ENCODE results near the gene IL3RA. TPM values are rescaled to one million over a fixed set of nuclear protein-coding genes. Genes with fewer than 3 reads are reported as not detected.
"Not testable (repeated sequence)": the region's sequence is repeated elsewhere in the genome, so short reads cannot be mapped to it uniquely, and the experiment has no call there.

The IL3RA gene
- polyA plus RNA-seq, 1 donor (not counting 4 experiments of a cell fraction or from before 2014, with no cell fraction given): not detected

DNA sequence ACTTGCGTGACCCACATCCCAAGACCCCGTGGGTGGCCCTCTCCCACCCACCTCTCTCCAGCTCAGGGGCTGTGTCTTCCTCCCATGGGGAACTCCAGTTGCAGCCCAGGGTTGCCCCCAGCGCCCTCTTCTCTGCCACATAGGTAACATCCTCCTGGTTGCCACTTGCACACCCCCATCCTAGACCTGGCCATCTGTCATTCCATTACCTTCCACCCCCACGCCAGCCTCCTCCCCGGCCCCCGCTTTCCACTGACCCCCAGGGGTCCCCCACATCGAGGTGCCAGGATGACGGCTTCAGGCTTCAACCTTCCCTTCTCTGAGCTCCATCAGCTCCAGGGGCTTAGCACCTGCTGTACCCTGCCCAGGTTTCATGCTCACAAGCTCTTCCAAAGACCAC, 28.1 kb upstream of the IL3RA start:
- Histone ChIP-seq H3K9me1 (ENCODE audit: control insufficient read depth, extremely low read depth, insufficient read depth, low read length) (no peaks in the 10 kb centered on the region), H3K4me2 (ENCODE audit: control insufficient read depth, extremely low read depth, insufficient read depth, low read depth, low read length) (no peak overlapping the region), H3K79me2 (ENCODE audit: control insufficient read depth, insufficient read depth, low read length) (no peaks in the 10 kb centered on the region), H3K36me3 (ENCODE audit: control insufficient read depth in 2 of 2, extremely low read depth in 1 of 2, insufficient read depth in 2 of 2, low read length in 2 of 2) (no peaks in the 10 kb centered on the region), H3K9ac (ENCODE audit: control insufficient read depth, extremely low read depth, insufficient read depth, low read length) (no peak overlapping the region), H4K20me1 (ENCODE audit: control insufficient read depth, extremely low read depth, insufficient read depth, low read length) (no peaks in the 10 kb centered on the region), H3K4me3 (ENCODE audit: control insufficient read depth in 2 of 3, extremely low read depth in 1 of 3, insufficient read depth in 2 of 3, low read depth in 1 of 3, low read length in 3 of 3) (no peak overlapping the region), H3K4me1 (ENCODE audit: control insufficient read depth, extremely low read depth, insufficient read depth, low read length) (no peaks in the 10 kb centered on the region), H3K27ac (ENCODE audit: control insufficient read depth, insufficient read depth, low read length) (no peak overlapping the region), H3K9me3 (ENCODE audit: control insufficient read depth, low read depth, low read length) (peaks cover 8% of the 10 kb centered on the region), H2AFZ (ENCODE audit: control insufficient read depth, low read length) (no peak overlapping the region), H3K27me3 (ENCODE audit: control insufficient read depth, extremely low read depth, insufficient read depth, low read length) (no peaks in the 10 kb centered on the region)
- FAIRE-seq: no peak
- dilution Hi-C loops (cut with MboI; ENCODE audit: extremely low pct_ligation_motif_present, low sequenced_read_pairs): no loop called here
- no peak for TF ChIP-seq EZH2 (IDR thresholded peaks at IDR 0.05; ENCODE audit: low read length)
- TF ChIP-seq, protein P1, sequence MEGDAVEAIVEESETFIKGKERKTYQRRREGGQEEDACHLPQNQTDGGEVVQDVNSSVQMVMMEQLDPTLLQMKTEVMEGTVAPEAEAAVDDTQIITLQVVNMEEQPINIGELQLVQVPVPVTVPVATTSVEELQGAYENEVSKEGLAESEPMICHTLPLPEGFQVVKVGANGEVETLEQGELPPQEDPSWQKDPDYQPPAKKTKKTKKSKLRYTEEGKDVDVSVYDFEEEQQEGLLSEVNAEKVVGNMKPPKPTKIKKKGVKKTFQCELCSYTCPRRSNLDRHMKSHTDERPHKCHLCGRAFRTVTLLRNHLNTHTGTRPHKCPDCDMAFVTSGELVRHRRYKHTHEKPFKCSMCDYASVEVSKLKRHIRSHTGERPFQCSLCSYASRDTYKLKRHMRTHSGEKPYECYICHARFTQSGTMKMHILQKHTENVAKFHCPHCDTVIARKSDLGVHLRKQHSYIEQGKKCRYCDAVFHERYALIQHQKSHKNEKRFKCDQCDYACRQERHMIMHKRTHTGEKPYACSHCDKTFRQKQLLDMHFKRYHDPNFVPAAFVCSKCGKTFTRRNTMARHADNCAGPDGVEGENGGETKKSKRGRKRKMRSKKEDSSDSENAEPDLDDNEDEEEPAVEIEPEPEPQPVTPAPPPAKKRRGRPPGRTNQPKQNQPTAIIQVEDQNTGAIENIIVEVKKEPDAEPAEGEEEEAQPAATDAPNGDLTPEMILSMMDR (optimal IDR thresholded peaks at IDR 0.05 in 1 of 3, IDR thresholded peaks at IDR 0.05 in 1 of 3, conservative IDR thresholded peaks at IDR 0.05 in 1 of 3; ENCODE audit: extremely low read depth in 1 of 3, insufficient read depth in 2 of 3, low read length in 3 of 3): no peak
- DNase-seq (ENCODE audit: low read depth, low spot score): no peak

DNA sequence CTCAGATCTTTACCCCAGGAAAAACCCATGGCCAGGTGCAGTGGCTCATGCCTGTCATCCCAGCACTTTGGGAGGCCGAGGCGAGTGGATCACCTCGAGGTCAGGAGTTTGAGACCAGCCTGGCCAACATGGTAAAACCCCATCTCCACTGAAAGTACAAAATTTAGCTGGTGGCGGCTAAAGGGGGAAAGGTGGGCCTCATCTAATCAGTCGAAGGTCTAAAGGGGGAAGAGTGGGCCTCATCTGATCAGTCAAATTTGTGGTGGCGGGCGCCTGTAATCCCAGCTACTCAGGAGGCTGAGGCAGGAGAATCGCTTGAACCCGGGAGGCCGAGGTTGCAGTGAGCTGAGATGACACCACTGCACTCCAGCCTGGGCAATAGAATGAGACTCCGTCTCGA, 27.7 kb upstream of the IL3RA start:
- H3K9ac ChIP-seq (ENCODE audit: control insufficient read depth, extremely low read depth, insufficient read depth, low read length); H3K4me3 ChIP-seq (ENCODE audit: control insufficient read depth in 2 of 3, extremely low read depth in 1 of 3, insufficient read depth in 2 of 3, low read depth in 1 of 3, low read length in 3 of 3); H3K79me2 ChIP-seq (ENCODE audit: control insufficient read depth, insufficient read depth, low read length); H3K4me2 ChIP-seq (ENCODE audit: control insufficient read depth, extremely low read depth, insufficient read depth, low read depth, low read length); H3K27ac ChIP-seq (ENCODE audit: control insufficient read depth, insufficient read depth, low read length); dilution Hi-C loops (cut with MboI; ENCODE audit: extremely low pct_ligation_motif_present, low sequenced_read_pairs); H3K9me1 ChIP-seq (ENCODE audit: control insufficient read depth, extremely low read depth, insufficient read depth, low read length); FAIRE-seq; H3K27me3 ChIP-seq (ENCODE audit: control insufficient read depth, extremely low read depth, insufficient read depth, low read length); H3K9me3 ChIP-seq (ENCODE audit: control insufficient read depth, low read depth, low read length); H4K20me1 ChIP-seq (ENCODE audit: control insufficient read depth, extremely low read depth, insufficient read depth, low read length); H3K4me1 ChIP-seq (ENCODE audit: control insufficient read depth, extremely low read depth, insufficient read depth, low read length); H3K36me3 ChIP-seq (ENCODE audit: control insufficient read depth in 2 of 2, extremely low read depth in 1 of 2, insufficient read depth in 2 of 2, low read length in 2 of 2); H2AFZ ChIP-seq (ENCODE audit: control insufficient read depth, low read length); DNase-seq (ENCODE audit: low read depth, low spot score): not testable (repeated sequence)

DNA sequence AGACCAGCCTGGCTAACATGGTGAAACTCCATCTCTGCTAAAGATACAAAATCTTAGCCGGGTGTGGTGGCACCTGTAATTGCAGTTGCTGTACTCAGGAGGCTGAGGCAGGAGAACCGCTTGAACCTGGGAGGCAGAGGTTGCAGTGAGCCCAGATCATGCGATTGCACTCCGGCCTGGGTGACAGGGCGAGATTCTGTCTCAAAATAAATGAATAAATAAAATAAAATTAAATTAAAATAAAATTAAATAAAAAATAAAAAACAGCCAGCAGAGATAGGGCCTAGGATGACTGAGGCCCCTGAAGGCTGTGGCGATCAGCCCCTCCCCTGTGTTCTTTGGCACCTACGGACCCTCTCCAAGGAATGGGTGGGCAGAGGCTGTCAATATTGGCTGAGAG, 22.8 kb upstream of the IL3RA start:
- Histone ChIP-seq H3K9ac (ENCODE audit: control insufficient read depth, extremely low read depth, insufficient read depth, low read length) (no peak overlapping the region), H3K79me2 (ENCODE audit: control insufficient read depth, insufficient read depth, low read length) (no peaks in the 10 kb centered on the region), H3K9me3 (ENCODE audit: control insufficient read depth, low read depth, low read length) (peaks cover 7% of the 10 kb centered on the region), H3K9me1 (ENCODE audit: control insufficient read depth, extremely low read depth, insufficient read depth, low read length) (no peaks in the 10 kb centered on the region), H4K20me1 (ENCODE audit: control insufficient read depth, extremely low read depth, insufficient read depth, low read length) (no peaks in the 10 kb centered on the region), H2AFZ (ENCODE audit: control insufficient read depth, low read length) (no peak overlapping the region), H3K36me3 (ENCODE audit: control insufficient read depth in 2 of 2, extremely low read depth in 1 of 2, insufficient read depth in 2 of 2, low read length in 2 of 2) (no peaks in the 10 kb centered on the region), H3K27ac (ENCODE audit: control insufficient read depth, insufficient read depth, low read length) (no peak overlapping the region), H3K27me3 (ENCODE audit: control insufficient read depth, extremely low read depth, insufficient read depth, low read length) (no peaks in the 10 kb centered on the region), H3K4me3 (ENCODE audit: control insufficient read depth in 2 of 3, extremely low read depth in 1 of 3, insufficient read depth in 2 of 3, low read depth in 1 of 3, low read length in 3 of 3) (no peak overlapping the region), H3K4me2 (ENCODE audit: control insufficient read depth, extremely low read depth, insufficient read depth, low read depth, low read length) (no peak overlapping the region), H3K4me1 (ENCODE audit: control insufficient read depth, extremely low read depth, insufficient read depth, low read length) (no peaks in the 10 kb centered on the region)
- DNase-seq (ENCODE audit: low read depth, low spot score) (no peak), FAIRE-seq (no peak)
- TF ChIP-seq, protein P1 (optimal IDR thresholded peaks at IDR 0.05 in 1 of 3, IDR thresholded peaks at IDR 0.05 in 1 of 3, conservative IDR thresholded peaks at IDR 0.05 in 1 of 3; ENCODE audit: extremely low read depth in 1 of 3, insufficient read depth in 2 of 3, low read length in 3 of 3): no peak
- no peak for TF ChIP-seq EZH2 (IDR thresholded peaks at IDR 0.05; ENCODE audit: low read length)
- dilution Hi-C loops (cut with MboI; ENCODE audit: extremely low pct_ligation_motif_present, low sequenced_read_pairs): no loop called here
